Psoas muscle (tissue), 8 donors: ENCODE measurements around the gene CHAD. TPM values are rescaled to one million over a fixed set of nuclear protein-coding genes. Genes with fewer than 3 reads are reported as not detected.

Experiments used
- ATAC-seq, 4 donors: fragments of 200-7000 bp; cut with Tn5 transposase; one replicate each; pipeline ENCODE4 v1.9.1; 2020; ENCODE audit warnings: moderate library complexity in 3 of 4, mild to moderate bottlenecking in 2 of 4
- DNase-seq, 2 donors: peaks; one replicate each; pipeline ENCODE4 v3.0.0-alpha.2; 2020
- H3K27ac ChIP-seq: fragments of 200-600 bp; one replicate; pipeline ENCODE4 v1.8.0; 2022
- H3K27me3 ChIP-seq, 3 donors: fragments of 200-600 bp in 1 of 3; one replicate each; pipeline versions ENCODE4 v1.6.1 to v1.8.0; 2013 to 2022; ENCODE audit warnings: low read length in 2 of 3, mild to moderate bottlenecking in 2 of 3, moderate library complexity in 1 of 3; ENCODE audit not compliant: insufficient read depth in 3 of 3
- H3K36me3 ChIP-seq, 2 donors: fragments of 200-600 bp in 1 of 2; one replicate each; pipeline versions ENCODE4 v1.6.1 to v1.8.0; 2013 to 2022; ENCODE audit warnings: low read depth in 1 of 2, mild to moderate bottlenecking in 1 of 2, moderate library complexity in 1 of 2; ENCODE audit not compliant: insufficient read depth in 1 of 2
- H3K4me1 ChIP-seq: fragments of 200-600 bp; one replicate; pipeline ENCODE4 v1.8.0; 2022
- H3K4me3 ChIP-seq: fragments of 200-600 bp; one replicate; pipeline ENCODE4 v1.8.0; 2022; ENCODE audit warnings: mild to moderate bottlenecking
- H3K9me3 ChIP-seq: fragments of 200-600 bp; one replicate; pipeline ENCODE4 v1.8.0; 2022
- WGBS, 3 donors: extraction: QIAGEN DNeasy Blood & Tissue Kit; methylation state at CpG; one replicate each; pipeline versions ENCODE4 v1.1.6 to v1.1.7; 2013; 5-methylcytosine and 5-hydroxymethylcytosine counted together
- intact Hi-C, 2 donors: fragments of 100-400 bp; cut with DNase I; formaldehyde crosslinking; loops; one replicate each; pipeline versions ENCODE4 v1.11.0 to v1.14.2; 2022
- polyA plus RNA-seq, 3 donors: library from polyadenylated mRNA; stranded (reverse); fragments of 200-250 nt; gene quantifications; one replicate each; pipeline ENCODE4 v1.2.3, GENCODE V29; 2013
- total RNA-seq, 4 donors: library from RNA; stranded (reverse); fragmentation: NEBNext Ultra II Directional in 2 of 4; extraction: Animal tissue kit (Norgen Biotek cat#: 25700) in 2 of 4; gene quantifications; one replicate each; pipeline versions ENCODE4 v1.2.1 to v1.2.4, GENCODE V29; 2021 to 2023
- TF ChIP-seq, protein P1 (sequence below): fragments of 200-600 bp; IDR thresholded peaks from one replicate; pipeline ENCODE4 v1.8.0; 2022; ENCODE audit warnings: antibody characterized with exemption
- donor health status: healthy with polysubstance abuse.
- donor health status: DM: no; HTN: no; CAD: no; lungs with moderate emphysema.
- donor health status: Bipolar disorder and iron deficiency.
- donor health status: healthy.
- donor health status: DM: yes; HTN: yes; CAD: no.
- donor health status: DM: no; HTN: no; CAD: no.
- donor health status: DM: no; HTN: no; CAD: no.
- donor health status: DM: yes; HTN: yes; CAD: no.

The CHAD gene
- total and polyA plus RNA-seq, 7 donors = 0.09 to 0.76 (median 0.42) TPM; not detected in 2

GRCh38 chr17:50482110-50482509 is 13.4 kb upstream of the CHAD start:
- 76 to 87% (median 79%) methylated on average over 23 of the region's 23 CpGs for WGBS, 3 donors
- peaks cover 0 to 69% of the 10 kb centered on the region in 2 donors for H3K36me3 ChIP-seq
- TF ChIP-seq, protein P1, sequence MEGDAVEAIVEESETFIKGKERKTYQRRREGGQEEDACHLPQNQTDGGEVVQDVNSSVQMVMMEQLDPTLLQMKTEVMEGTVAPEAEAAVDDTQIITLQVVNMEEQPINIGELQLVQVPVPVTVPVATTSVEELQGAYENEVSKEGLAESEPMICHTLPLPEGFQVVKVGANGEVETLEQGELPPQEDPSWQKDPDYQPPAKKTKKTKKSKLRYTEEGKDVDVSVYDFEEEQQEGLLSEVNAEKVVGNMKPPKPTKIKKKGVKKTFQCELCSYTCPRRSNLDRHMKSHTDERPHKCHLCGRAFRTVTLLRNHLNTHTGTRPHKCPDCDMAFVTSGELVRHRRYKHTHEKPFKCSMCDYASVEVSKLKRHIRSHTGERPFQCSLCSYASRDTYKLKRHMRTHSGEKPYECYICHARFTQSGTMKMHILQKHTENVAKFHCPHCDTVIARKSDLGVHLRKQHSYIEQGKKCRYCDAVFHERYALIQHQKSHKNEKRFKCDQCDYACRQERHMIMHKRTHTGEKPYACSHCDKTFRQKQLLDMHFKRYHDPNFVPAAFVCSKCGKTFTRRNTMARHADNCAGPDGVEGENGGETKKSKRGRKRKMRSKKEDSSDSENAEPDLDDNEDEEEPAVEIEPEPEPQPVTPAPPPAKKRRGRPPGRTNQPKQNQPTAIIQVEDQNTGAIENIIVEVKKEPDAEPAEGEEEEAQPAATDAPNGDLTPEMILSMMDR = no peak
- DNase-seq = peak in 1 of 2 donors; percentile 57
- H3K4me1 ChIP-seq = peaks cover 37% of the 10 kb centered on the region
- peak overlapping the region; percentile 96 for H3K27ac ChIP-seq
- H3K9me3 ChIP-seq = no peaks in the 10 kb centered on the region
- no peaks in the 10 kb centered on the region for H3K27me3 ChIP-seq
- intact Hi-C loops = loop anchor here (5.0 to 10.0 kb wide), 4 partner anchors 65 to 353 kb away; partner anchors contain the start of genes WFIKKN2 (in 2 of the 2), ANKRD40 (in 1 of the 2) and SPATA20 (in 1 of the 2)
- ATAC-seq = peak in 1 of 4 donors; percentile 0
- no peak overlapping the region for H3K4me3 ChIP-seq

GRCh38 chr17:50481648-50482047 is 13.0 kb upstream of the CHAD start:
- intact Hi-C loops = loop anchor here (2.0 to 10.0 kb wide), 5 partner anchors 61 to 353 kb away; partner anchors contain the start of genes WFIKKN2 (in 2 of the 2), ANKRD40 (in 1 of the 2) and SPATA20 (in 1 of the 2)
- Histone ChIP-seq H3K4me1 (peaks cover 37% of the 10 kb centered on the region), H3K27me3 (no peaks in the 10 kb centered on the region), H3K36me3 (peaks cover 0 to 64% of the 10 kb centered on the region in 2 donors), H3K4me3 (no peak overlapping the region), H3K9me3 (no peaks in the 10 kb centered on the region), H3K27ac (peak overlapping the region; percentile 96)
- no peak for DNase-seq
- TF ChIP-seq, protein P1 = no peak
- no peak for ATAC-seq
- WGBS, 3 donors = 57 to 79% (median 66%) methylated on average over 4 of the region's 4 CpGs

- DNase-seq = no peak
- Histone ChIP-seq H3K4me3 (no peak overlapping the region), H3K36me3 (peaks cover 0 to 58% of the 10 kb centered on the region in 2 donors), H3K9me3 (no peaks in the 10 kb centered on the region), H3K27ac (peak overlapping the region; percentile 96), H3K4me1 (peaks cover 37% of the 10 kb centered on the region), H3K27me3 (no peaks in the 10 kb centered on the region)
- TF ChIP-seq, protein P1 = no peak
- intact Hi-C loops = loop anchor here (2.0 to 10.0 kb wide), 5 partner anchors 62 to 354 kb away; partner anchors contain the start of genes WFIKKN2 (in 2 of the 2), ANKRD40 (in 1 of the 2) and SPATA20 (in 1 of the 2)
- 81 to 91% (median 89%) methylated on average over 2 of the region's 2 CpGs for WGBS, 3 donors
- no peak for ATAC-seq
Observed at GRCh38 chr17:50480854-50481490, 12.3 kb upstream of the CHAD start.

- peak overlapping the region; percentile 93 for H3K4me3 ChIP-seq
- WGBS, 3 donors = 81 to 90% (median 82%) methylated on average over 7 of the region's 7 CpGs
- peak overlapping the region; percentile 96 for H3K27ac ChIP-seq
- intact Hi-C loops = loop anchor here (2.0 to 10.0 kb wide), 5 partner anchors 63 to 355 kb away; partner anchors contain the start of genes WFIKKN2 (in 2 of the 2), ANKRD40 (in 1 of the 2) and SPATA20 (in 1 of the 2)
- no peaks in the 10 kb centered on the region for H3K27me3 ChIP-seq
- H3K4me1 ChIP-seq = peaks cover 37% of the 10 kb centered on the region
- peaks cover 0 to 50% of the 10 kb centered on the region in 2 donors for H3K36me3 ChIP-seq
- TF ChIP-seq, protein P1 = no peak
- DNase-seq (no peak), ATAC-seq (no peak)
- no peaks in the 10 kb centered on the region for H3K9me3 ChIP-seq
Observed at GRCh38 chr17:50480142-50480764, 11.6 kb upstream of the CHAD start.
